GM21390 (cell line): Measurements from ENCODE around the gene ST8SIA1.
"Not testable (repeated sequence)": the region's sequence is repeated elsewhere in the genome, so short reads cannot be mapped to it uniquely, and the experiment has no call there.

Experiments used
- ATAC-seq: cut with Tn5 transposase; IDR thresholded peaks from one replicate; pipeline ENCODE4 v1.9.1; 2021; ENCODE audit not compliant: unreplicated experiment

The ST8SIA1 gene

DNA sequence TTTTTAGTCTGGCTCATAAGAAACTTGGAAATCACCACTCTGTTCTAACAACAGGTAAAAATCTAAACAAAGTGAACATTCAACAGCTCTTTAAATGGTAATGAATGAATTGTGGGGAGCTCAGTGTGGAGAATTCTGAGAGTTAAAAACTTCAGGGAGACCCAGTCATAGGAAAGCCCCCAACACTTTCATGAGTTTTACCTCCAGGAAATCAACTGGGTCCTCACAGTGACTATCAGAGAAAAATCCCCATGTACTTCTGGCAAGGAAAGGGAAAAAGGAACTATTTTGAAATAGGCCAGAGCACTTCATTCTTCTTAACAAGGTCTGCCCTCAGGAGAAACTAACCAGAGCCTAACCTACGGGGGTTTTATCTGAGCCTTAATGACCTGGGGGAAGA, 153.8 kb downstream of the ST8SIA1 start:
- no peak for ATAC-seq

DNA sequence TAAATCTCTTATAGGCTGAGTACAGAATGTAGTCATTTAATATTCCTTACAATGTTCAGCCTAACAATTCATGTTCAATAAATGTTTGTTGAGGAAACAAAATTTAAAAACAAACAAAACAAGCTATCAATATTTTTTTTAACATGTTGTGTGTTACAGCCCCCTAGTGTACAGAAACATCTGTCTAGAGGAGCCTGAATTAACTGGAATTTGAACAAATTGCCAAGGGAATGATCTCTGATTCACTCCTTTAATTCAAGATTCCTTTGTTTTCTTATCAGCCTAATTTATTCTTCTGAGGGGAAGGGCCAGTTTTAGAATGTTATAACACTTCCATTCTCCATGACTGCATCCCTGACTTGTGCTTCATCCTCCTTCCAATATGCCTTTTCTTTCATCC, 161.3 kb downstream of the ST8SIA1 start:
- ATAC-seq = no peak

DNA sequence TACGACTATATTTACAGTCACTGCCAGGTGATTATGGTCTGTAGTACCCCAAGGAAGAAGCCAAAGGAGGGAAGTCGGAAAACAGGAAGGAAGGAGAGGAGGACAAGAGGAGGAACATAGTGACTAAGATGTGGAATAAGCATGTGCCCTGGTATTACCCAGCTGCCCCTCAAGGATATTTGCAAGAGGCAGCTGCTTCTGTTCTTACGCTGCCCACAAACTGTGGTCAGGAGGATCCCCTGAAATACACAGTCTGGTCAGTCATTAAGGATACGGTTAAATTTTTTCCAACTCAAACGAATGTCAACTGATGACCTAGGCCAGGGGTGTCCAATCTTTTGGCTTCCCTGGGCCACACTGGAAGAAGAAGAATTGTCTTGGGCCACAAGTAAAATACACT, 162.0 kb downstream of the ST8SIA1 start:
- ATAC-seq = no peak

DNA sequence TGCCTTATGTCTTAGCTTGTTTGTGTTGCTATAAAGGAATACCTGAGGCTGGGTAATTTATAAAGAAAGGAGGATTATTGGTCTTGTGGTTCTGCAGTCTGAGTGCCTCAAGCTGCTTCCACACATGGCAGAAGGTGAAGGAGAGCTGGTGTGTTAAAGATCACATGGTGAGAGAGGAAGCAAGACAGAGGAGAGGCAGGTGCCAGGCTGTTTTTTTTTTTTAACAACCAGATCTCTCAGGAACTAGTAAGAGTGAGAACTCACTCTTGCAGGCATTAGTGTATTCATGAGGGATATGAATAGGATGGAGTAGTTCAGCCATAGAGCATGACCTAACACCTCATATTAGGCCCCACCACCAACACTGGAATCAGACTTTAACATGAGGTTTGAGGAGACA, 165.1 kb downstream of the ST8SIA1 start:
- ATAC-seq = no peak

DNA sequence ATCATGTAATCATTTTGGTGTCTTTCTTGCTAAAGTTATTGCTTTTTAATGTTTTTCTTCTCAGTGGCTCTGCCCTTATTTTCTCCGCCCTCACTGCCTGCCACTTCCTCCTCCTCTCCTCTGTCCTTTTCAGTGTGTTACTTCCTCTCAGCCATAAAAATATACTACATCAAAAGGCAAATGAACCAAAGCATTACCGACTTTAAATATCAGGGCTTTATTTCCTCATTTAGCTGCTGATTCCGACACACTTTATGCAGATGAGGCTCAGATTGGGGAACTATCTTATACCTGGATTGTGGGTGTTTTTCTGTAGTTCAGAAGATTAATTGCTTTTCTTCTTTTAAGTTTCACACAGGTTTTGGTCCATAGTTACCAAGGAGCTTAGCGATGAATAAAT, 170.4 kb downstream of the ST8SIA1 start:
- no peak for ATAC-seq

DNA sequence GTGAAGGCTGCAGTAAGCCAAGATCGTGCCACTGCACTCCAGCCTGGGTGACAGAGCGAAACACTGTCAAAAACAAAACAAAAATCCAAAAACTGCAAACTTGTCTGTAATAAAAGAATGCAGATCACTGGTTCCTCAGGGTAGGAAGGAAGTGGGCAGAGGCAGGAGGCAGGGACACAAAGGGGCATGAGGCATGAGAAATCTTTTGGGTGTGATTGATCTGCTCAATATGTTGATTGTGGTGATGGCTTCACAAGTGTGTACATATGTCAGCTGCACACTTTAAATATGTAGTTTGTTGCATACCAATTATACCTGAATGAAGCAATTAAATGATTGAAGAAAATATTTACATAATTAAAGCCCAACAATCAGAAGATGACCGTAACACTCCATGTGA, 170.9 kb downstream of the ST8SIA1 start:
- no peak for ATAC-seq

DNA sequence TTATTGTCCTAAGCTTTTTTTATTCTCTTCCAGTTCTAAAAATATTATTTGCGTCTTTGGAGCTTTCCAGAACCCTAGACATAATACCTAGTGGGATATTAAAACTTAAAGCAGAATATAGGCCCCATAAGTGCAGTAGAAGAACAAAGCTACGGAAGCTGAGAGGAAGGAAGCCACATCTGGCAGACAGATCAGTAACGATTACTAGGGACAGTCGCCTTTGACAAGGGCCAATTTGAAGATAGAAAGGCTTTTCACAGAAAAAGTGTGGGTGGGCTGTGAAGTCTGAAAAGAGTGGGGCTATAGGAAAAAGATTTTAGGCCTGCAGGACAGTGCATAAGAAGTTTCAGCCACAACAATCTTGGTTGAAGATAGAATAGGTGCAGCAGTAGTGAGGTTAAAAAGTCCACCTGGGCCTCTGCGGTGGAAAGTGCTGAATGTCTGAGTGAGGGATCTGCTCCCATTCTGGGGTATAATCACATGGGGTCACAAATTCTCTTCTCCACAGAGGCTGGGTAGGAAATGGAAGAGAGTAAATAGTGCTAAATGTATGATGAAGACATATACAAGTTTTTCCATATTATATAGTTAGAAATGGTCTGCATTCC, 174.0 kb downstream of the ST8SIA1 start:
- ATAC-seq = no peak

DNA sequence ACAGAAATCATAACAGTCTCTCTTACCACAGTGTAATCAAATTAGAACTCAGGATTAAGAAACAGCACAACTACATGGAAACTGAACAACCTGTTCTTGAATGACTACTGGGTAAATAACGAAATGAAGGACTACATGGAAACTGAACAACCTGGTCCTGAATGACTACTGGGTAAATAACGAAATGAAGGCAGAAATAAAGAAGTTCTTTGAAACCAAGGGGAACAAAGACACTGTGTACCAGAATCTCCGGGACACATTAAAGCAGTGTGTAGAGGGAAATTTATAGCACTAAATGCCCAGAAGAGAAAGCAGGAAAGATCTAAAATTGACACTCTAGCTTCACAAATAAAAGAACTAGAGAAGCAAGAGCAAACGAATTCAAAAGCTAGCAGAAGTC, 185.2 kb downstream of the ST8SIA1 start:
- ATAC-seq = not testable (repeated sequence)

DNA sequence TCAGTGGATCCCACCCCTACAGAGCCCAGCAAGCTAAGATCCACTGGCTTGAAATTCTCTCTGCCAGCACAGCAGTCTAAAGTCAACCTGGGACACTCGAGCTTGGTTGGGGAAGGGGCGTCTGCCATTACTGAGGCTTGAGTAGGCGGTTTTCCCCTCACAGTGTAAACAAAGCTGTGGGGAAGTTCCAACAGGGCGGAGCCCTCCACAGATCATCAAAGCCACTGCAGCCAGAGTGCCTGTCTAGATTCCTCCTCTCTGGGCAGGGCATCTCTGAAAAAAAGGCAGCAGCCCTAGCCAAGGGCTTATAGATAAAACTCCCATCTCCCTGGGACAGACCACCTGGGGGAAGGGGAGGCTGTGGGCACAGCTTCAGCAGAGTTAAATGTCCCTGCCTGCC, 187.8 kb downstream of the ST8SIA1 start:
- ATAC-seq = not testable (repeated sequence)
